Stimulated activated memory B cell treated with anti-CD40 and anti-IgM and Interleukin-4, amounts not matched to agents 10 μg/mL and 1 μg/mL and 100 μg/mL, for 72 hours (primary cell): ENCODE data around the gene FBXW2.
A peak's percentile ranks its signal among the peaks of the same experiment; 100 is the strongest.
"Not testable (repeated sequence)": the region's sequence is repeated elsewhere in the genome, so short reads cannot be mapped to it uniquely, and the experiment has no call there.

ENCODE experiments used
- ATAC-seq: fragments of 150-1000 bp; cut with Tn5 transposase; 2 replicates; pipeline ENCODE4 v1.10.0; 2021
- H3K27ac Mint-ChIP-seq: one replicate; pipeline ENCODE4 v1.8.0; 2022; ENCODE audit warnings: mild to moderate bottlenecking, mixed read lengths
- H3K27me3 Mint-ChIP-seq: one replicate; pipeline ENCODE4 v1.8.0; 2022; ENCODE audit warnings: mixed read lengths
- H3K36me3 Mint-ChIP-seq: one replicate; pipeline ENCODE4 v1.8.0; 2022; ENCODE audit warnings: mixed read lengths
- H3K4me1 Mint-ChIP-seq: one replicate; pipeline ENCODE4 v1.8.0; 2022; ENCODE audit warnings: mixed read lengths
- H3K4me3 Mint-ChIP-seq: one replicate; pipeline ENCODE4 v1.8.0; 2022; ENCODE audit warnings: mild to moderate bottlenecking, moderate library complexity, mixed read lengths
- H3K9me3 Mint-ChIP-seq: one replicate; pipeline ENCODE4 v1.8.0; 2022; ENCODE audit warnings: mixed read lengths

The FBXW2 gene

DNA sequence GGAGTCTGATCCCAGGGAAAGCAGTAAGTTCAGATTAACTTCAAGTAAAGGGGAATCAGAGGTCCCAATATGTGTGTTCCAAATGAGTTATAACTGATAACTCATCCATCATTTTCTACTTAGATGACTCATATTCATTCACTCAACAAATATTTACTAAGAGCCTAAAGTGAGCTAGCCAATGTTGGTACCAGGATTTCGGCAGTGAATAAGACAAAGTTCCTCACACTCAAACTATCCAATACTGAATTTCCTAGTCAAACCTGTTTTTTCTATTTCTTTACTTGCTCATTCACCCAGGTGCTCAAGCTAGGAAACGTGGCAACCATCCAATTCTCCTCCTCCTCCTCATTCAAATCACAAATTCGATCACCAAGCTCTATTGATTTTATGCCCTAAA is 25.8 kb downstream of the FBXW2 start:
- H3K36me3 Mint-ChIP-seq, result peaks cover 51% of the 10 kb centered on the region

DNA sequence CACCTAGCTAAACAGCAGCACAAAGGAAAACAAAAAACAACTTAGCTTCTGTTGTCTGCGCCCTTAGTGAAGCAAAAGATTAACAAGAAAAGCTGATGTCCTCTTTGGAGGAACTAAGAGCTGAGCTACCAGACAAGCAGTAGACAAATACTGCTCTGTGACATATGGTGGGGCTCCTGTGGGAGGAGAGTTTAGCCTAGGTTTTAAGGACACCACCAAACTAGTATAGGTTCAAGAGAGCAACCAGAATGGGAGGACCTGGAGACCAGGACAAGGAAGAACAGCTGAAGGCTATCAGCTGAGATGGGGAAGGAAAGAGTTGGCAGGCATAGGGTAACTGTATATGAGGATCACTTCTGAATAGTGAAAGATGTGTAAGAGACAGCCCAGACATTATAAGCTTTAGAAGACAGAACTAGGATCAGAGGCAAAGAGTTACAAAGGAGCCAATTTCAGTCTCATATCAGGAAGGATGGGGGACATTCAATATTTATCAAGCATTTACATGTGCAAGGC is 27.2 kb downstream of the FBXW2 start:
- Mint-ChIP-seq H3K9me3 (no peaks in the 10 kb centered on the region), H3K36me3 (peaks cover 51% of the 10 kb centered on the region), H3K4me3 (no peak overlapping the region), H3K27me3 (no peaks in the 10 kb centered on the region), H3K27ac (no peak overlapping the region), H3K4me1 (no peaks in the 10 kb centered on the region)
- no peak for ATAC-seq

More for the DNA sequence above, 25.8 kb downstream of the FBXW2 start:
- no peaks in the 10 kb centered on the region for H3K27me3 Mint-ChIP-seq
- no peak overlapping the region for H3K27ac Mint-ChIP-seq
- no peaks in the 10 kb centered on the region for H3K4me1 Mint-ChIP-seq
- no peak overlapping the region for H3K4me3 Mint-ChIP-seq
- no peaks in the 10 kb centered on the region for H3K9me3 Mint-ChIP-seq
- ATAC-seq, result no peak

DNA sequence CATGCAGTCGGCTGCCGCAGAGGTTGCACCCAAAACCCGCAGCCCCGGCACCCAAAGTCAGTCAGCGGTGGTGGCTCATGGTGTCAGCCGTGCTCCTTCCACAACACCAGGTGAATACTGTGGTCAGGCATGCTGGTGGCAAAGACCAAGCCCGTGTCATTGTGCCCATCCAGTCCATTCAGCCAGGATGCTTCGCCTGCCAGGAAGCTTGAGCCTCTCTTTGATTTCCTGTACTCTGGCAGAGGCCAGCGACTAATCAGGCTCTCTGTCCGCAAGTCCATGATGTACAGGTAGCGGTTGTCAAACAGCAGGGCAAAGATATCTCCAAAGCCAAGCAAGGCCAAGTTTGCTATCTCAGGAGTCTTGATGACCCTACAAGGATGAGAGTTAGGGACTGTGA is 28.7 kb downstream of the FBXW2 start:
- Mint-ChIP-seq H3K27me3 (no peaks in the 10 kb centered on the region), H3K36me3 (peaks cover 51% of the 10 kb centered on the region), H3K9me3 (no peaks in the 10 kb centered on the region), H3K4me3 (no peak overlapping the region), H3K27ac (no peak overlapping the region), H3K4me1 (no peaks in the 10 kb centered on the region)
- no peak for ATAC-seq

DNA sequence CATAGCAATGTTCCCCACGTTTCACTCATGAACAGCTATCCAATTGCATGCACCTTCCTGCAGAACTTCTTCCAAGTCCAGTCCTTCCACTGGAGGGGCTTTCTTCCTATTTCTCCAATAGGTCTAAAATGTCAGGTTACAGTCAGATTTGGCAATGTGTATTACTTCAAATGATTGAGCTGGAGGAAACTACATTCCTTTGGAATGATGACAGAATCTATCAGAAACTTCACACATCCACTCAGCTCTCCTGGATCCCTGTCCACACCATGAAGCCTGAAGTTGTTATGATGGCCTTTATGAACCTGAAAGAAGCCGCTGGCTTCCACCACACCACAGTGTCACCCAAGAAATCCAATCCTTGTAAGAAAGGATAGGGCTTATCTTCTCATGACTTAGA is 32.2 kb downstream of the FBXW2 start:
- peaks cover 24% of the 10 kb centered on the region for H3K4me1 Mint-ChIP-seq
- peaks cover 30% of the 10 kb centered on the region for H3K36me3 Mint-ChIP-seq
- no peak overlapping the region for H3K4me3 Mint-ChIP-seq
- no peak for ATAC-seq
- no peaks in the 10 kb centered on the region for H3K27me3 Mint-ChIP-seq
- no peaks in the 10 kb centered on the region for H3K9me3 Mint-ChIP-seq
- no peak overlapping the region for H3K27ac Mint-ChIP-seq

DNA sequence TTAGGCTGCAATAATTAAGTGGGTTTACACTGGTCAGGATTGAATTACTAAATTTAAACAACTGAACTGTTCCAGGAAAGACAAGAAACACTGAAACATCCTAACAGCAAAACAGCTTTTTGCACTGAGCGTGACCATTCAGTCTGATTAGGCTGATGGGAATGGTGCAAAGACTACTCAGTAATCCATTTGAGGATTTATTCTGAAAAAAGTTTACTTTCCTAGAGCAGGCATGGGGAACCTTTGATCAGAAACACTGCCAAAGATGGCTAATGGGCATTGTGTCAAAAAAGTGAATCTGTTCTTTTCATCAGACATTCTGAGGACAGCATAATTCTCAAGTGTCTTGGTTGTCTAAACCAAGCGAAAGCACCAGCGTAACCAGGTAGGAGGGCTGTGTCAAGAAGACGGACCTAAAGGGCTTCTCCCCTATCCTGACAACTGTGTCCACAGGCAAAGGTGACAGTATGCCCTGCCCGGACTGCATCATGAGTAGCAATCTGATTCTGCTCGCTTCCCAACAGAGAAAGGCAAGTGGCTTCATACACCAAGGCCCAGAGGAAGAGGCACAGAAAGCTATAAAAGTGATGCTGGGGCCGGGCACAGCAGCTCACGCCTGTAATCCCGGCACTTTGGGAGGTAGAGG is 33.3 kb downstream of the FBXW2 start:
- peaks cover 19% of the 10 kb centered on the region for H3K36me3 Mint-ChIP-seq
- H3K4me3 Mint-ChIP-seq, result no peak overlapping the region
- peak overlapping the region; percentile 0 for H3K27ac Mint-ChIP-seq
- H3K9me3 Mint-ChIP-seq, result no peaks in the 10 kb centered on the region
- no peak for ATAC-seq
- no peaks in the 10 kb centered on the region for H3K27me3 Mint-ChIP-seq
- H3K4me1 Mint-ChIP-seq, result peaks cover 26% of the 10 kb centered on the region

DNA sequence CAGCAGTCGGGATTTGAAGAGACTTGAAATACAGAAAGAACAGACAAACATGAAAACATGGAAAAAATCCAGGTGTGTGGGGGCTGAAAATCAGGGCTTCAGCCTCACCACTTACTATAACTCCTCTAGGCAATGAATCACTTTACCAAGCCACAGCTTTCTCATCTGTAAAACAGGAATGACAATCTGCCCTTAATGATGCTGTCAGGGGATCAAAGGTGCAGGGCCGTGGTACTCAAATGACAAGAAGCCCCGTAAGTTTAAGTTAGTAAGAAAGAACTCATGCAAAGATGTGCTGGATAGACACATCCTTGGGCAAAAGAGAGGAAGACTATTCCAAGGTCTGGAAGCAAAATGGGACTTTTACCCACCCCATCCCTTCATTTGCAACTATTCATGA is 34.7 kb downstream of the FBXW2 start:
- Mint-ChIP-seq H3K27ac (peak overlapping the region; percentile 76), H3K9me3 (no peaks in the 10 kb centered on the region), H3K36me3 (peaks cover 12% of the 10 kb centered on the region), H3K27me3 (no peaks in the 10 kb centered on the region), H3K4me3 (no peak overlapping the region), H3K4me1 (peaks cover 26% of the 10 kb centered on the region)
- ATAC-seq, result no peak

DNA sequence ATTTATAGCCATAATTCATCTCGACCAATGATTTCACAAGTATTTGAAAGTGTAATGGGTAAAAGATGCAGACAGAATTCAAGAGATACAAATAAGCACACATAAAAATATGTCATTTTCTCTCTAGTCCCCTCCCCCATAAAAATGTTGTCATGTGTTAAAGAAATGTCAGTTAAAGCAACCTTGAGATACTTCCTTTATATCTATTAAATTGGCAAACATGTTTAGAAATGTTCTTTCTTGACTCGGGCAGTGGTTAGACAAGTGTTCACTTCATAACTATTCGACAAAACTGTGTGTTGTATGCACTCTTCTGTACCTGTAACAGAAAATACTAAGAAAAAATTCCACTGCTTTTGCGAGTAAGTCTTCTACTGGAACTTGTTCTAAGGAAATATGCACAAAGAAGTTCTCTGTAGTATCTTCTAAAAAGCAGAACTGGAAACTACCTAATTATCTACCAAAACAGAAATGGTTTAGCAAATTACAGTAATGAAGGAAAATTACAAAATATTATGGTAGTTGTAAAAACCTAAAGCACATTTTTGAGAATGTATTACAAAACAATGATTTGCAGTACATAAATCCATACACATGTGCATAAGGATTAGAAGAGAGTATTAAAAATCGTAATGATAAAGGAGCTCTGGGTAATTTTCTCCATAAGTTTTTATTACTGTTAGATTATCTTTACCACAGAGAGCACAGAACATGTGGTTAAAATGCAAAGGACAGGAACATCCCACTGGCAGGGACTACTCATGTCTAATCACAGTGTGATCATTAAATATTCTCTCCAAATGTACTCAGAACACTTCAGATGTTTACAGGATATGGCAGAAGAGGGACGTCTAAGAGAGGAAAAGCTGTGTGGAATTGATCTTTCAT is 35.9 kb downstream of the FBXW2 start:
- Mint-ChIP-seq H3K4me1 (peaks cover 26% of the 10 kb centered on the region), H3K27me3 (no peaks in the 10 kb centered on the region), H3K27ac (peak overlapping the region; percentile 76), H3K4me3 (no peak overlapping the region), H3K9me3 (no peaks in the 10 kb centered on the region), H3K36me3 (peaks cover 23% of the 10 kb centered on the region)
- no peak for ATAC-seq

DNA sequence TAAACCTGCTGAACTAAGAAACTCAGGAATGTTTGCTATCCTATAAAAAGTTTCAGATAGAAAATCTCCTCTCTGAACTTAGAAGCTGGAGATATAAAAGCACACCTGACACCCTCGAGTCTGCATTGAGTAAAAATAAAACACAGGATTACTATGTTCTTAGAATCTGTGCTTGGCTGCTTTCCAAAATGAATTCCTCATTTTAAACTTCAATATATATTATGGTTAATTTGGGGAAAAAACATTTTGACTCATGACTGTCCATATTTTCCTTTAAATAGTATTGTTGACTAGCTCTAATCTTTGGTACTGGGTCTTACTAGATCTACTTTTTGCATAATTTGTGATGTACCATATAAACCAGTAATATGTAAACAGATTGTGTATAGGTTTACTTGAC is 36.7 kb downstream of the FBXW2 start:
- Mint-ChIP-seq H3K4me1 (peaks cover 26% of the 10 kb centered on the region), H3K36me3 (peaks cover 21% of the 10 kb centered on the region), H3K4me3 (no peak overlapping the region), H3K27ac (peak overlapping the region; percentile 76), H3K9me3 (no peaks in the 10 kb centered on the region), H3K27me3 (no peaks in the 10 kb centered on the region)
- no peak for ATAC-seq

DNA sequence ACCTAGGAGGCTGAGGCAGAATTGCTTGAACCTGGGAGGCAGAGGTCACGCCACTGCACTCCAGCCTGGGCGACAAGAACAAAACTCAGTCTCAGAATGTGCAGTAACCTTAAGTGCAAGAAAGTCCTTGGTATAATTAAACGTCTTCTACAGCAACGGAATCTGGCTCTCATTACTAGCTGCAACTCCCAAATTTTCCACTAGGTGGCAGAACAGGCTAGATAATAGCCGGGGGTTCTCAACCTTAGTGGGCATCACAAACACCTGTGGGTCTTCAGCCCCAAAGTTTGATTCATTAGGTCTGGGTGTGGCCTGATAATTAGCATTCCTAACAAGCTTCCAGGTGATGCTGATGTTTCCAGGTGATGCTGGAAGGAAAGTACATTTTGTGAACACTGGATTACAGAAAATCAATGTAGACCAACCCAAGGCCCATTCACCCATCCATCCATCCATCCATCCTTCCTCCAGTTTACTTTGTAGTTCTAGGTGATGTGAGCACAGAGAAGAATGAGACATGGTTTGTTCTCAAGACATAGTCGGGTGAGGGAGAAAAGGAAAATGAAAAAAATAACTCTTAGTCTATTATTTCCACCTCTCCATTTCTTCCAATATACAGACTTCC is 37.3 kb downstream of the FBXW2 start:
- Mint-ChIP-seq H3K27me3 (no peaks in the 10 kb centered on the region), H3K4me1 (peaks cover 26% of the 10 kb centered on the region), H3K36me3 (peaks cover 15% of the 10 kb centered on the region), H3K27ac (peak overlapping the region; percentile 76), H3K4me3 (no peak overlapping the region), H3K9me3 (no peaks in the 10 kb centered on the region)
- peak; percentile 57 for ATAC-seq

DNA sequence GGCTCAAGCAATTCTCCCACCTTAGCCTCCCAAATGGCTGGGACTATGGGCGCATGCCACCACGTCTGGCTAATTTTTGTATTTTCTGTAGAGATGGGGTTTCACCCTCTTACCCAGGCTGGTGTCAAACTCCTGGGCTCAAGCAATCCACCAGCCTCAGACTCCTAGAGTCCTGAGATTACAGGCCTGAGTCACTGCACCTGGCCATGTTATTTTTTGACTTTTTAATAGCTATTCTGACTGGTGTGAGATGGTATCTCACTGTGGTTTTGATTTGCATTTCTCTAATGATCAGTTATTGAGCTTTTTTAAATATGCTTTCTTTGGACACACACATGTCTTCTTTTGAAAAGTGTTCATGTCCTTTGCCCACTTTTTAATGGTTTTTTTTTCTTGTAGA is 38.2 kb downstream of the FBXW2 start:
- Mint-ChIP-seq H3K36me3 (peaks cover 12% of the 10 kb centered on the region), H3K9me3 (no peaks in the 10 kb centered on the region), H3K27me3 (no peaks in the 10 kb centered on the region), H3K27ac (no peak overlapping the region), H3K4me1 (peaks cover 26% of the 10 kb centered on the region), H3K4me3 (no peak overlapping the region)
- no peak for ATAC-seq

DNA sequence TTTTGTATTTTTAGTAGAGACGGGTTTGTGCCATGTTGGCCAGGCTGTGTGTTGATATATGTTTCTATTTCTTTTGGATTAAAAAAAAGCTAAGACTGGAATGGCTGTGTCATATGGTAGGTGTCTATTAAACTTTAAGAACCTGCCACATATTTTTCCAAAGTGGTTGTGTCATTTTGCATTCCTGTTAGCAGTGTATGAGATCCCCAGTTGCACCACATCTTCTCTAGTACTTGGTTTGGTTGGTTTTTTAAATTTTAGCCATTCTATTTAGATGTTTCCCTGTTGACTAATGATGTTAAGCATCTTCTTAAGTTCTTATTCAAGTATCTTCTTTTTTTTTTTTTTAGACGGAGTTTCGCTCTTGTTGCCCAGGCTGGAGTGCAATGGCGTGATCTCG is 42.8 kb downstream of the FBXW2 start:
- Mint-ChIP-seq H3K9me3 (no peaks in the 10 kb centered on the region), H3K27me3 (no peaks in the 10 kb centered on the region), H3K4me3 (no peak overlapping the region), H3K27ac (no peak overlapping the region), H3K36me3 (peaks cover 12% of the 10 kb centered on the region), H3K4me1 (no peaks in the 10 kb centered on the region)
- ATAC-seq, result no peak

DNA sequence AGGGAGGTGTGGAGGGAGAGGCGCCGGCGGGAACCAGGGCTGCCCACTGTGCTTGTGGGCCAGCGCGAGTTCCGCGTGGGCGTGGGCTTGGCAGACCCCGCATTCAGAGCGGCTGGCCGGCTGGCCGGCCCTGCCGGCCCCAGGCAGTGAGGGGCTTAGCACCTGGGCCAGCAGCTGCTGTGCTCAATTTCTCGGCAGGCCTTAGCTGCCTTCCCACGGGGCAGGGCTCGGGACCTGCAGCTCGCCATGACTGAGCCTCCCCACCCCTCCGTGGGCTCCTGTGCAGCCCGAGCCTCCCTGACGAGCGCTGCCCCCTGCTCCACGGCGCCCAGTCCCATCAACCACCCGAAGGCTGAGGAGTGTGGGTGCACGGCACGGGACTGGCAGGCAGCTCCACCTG is 46.9 kb downstream of the FBXW2 start:
- H3K4me1 Mint-ChIP-seq, H3K9me3 Mint-ChIP-seq, H3K4me3 Mint-ChIP-seq, H3K27ac Mint-ChIP-seq, H3K36me3 Mint-ChIP-seq, ATAC-seq, H3K27me3 Mint-ChIP-seq: not testable (repeated sequence)

DNA sequence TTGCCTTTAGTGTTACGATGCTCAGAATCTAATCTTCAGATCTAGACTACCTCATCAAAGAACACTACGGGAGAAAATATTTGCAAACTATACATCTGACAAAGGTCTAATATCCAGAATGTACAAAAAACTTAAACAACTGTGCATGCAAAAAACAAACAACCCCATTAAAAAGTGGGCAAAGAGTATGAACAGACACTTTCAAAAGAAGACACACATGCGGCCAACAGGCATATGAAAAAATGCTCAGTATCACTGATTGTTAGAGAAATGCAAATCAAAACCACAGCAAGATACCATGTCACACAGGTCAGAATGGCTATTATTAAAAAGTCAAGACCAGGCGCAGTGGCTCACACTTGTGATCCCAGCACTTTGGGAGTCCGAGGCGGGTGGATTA is 47.9 kb downstream of the FBXW2 start:
- no peaks in the 10 kb centered on the region for H3K9me3 Mint-ChIP-seq
- no peak overlapping the region for H3K4me3 Mint-ChIP-seq
- H3K27me3 Mint-ChIP-seq, result no peaks in the 10 kb centered on the region
- H3K36me3 Mint-ChIP-seq, result no peaks in the 10 kb centered on the region
- H3K4me1 Mint-ChIP-seq, result no peaks in the 10 kb centered on the region
- no peak for ATAC-seq
- no peak overlapping the region for H3K27ac Mint-ChIP-seq

DNA sequence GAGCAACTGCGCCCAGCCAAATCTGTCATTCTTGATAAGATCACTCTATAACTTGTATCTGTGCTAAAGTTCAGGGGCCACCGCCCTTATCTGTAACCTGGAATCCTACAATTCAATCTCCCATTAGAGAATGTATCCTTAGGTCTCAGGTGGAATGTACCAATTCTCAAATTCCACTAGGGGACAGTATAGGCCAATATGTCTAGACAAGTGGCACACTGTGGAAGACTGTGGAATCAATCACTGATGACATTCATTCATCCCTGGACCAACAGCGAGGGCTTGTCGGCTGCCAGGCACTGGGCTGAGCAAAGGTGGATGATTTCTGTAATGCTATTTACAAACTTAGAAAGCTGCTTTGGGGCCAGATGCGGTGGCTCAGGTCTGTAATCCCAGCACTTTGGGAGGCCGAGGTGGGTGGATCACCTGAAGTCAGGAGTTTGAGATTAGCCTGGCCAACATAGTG is 50.2 kb downstream of the FBXW2 start:
- Mint-ChIP-seq H3K4me1 (no peaks in the 10 kb centered on the region), H3K9me3 (no peaks in the 10 kb centered on the region), H3K27me3 (no peaks in the 10 kb centered on the region), H3K36me3 (no peaks in the 10 kb centered on the region), H3K4me3 (no peak overlapping the region), H3K27ac (no peak overlapping the region)
- ATAC-seq, result peak; percentile 50

DNA sequence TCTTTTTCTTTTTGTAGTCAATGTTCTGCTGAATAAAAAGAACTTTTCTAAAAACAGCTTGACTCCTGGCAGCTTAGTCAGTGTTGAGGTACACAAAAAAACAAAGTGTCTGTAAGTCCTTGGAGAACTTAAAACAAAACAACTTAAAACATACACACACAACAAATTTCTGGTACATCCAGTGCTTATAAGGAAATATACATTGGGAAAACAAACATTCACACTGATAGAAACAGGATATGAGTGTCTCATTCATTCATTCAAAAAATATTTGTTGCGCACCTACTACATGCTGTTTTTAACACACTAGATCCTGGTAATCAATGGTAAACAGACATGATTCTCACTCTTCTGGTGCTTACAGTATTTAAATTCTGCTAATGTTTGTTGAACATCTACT is 51.5 kb downstream of the FBXW2 start:
- Mint-ChIP-seq H3K27me3 (no peaks in the 10 kb centered on the region), H3K36me3 (no peaks in the 10 kb centered on the region), H3K27ac (no peak overlapping the region), H3K4me3 (no peak overlapping the region), H3K4me1 (no peaks in the 10 kb centered on the region), H3K9me3 (no peaks in the 10 kb centered on the region)
- ATAC-seq, result no peak
